ENCODE results near the gene CD47.

DNA sequence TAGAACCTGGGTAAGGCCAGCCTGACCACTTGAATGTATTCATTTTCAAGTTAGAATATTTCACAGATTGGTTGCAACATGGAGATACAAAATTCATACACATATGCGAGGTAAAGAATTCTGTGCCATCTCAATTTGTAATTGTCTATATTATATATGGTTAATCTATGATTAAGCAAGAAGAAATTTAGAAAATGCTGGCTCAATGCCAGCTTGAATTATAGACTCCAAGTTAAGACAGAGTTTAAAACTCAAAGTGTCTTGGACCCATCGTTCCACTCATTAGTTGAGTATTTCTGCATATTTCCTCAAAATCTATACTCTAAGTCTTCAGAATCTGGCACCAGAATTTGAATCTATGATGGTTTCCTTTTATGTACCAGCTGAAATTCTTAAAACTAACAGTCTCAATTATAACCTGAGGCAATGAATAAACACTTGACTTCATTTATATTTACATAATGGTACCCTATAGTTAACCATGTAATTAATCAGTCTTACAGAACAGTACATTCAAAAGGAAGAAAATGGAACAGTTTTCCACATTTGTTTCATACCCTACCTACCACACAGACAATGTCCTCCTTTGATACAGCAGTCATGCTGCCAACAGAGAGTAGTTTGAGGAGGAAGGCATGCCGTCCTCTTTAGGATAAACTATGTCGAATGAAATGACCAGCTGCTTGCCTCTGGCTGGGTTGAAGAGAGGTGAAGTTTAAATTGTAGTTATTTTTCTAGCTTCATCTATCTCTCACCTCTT lies 95.7 kb downstream of the CD47 start:
- TF ChIP-seq, protein P1, sequence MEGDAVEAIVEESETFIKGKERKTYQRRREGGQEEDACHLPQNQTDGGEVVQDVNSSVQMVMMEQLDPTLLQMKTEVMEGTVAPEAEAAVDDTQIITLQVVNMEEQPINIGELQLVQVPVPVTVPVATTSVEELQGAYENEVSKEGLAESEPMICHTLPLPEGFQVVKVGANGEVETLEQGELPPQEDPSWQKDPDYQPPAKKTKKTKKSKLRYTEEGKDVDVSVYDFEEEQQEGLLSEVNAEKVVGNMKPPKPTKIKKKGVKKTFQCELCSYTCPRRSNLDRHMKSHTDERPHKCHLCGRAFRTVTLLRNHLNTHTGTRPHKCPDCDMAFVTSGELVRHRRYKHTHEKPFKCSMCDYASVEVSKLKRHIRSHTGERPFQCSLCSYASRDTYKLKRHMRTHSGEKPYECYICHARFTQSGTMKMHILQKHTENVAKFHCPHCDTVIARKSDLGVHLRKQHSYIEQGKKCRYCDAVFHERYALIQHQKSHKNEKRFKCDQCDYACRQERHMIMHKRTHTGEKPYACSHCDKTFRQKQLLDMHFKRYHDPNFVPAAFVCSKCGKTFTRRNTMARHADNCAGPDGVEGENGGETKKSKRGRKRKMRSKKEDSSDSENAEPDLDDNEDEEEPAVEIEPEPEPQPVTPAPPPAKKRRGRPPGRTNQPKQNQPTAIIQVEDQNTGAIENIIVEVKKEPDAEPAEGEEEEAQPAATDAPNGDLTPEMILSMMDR (IDR thresholded peaks at IDR 0.05; ENCODE audit: insufficient read depth, low read length): no peak
- TF ChIP-seq GABPA (IDR thresholded peaks at IDR 0.05; ENCODE audit: low read depth) (no peak), POLR2AphosphoS5 (IDR thresholded peaks at IDR 0.05; ENCODE audit: low read depth) (no peak), SPI1 (IDR thresholded peaks at IDR 0.05; ENCODE audit: borderline replicate concordance, low read depth) (no peak)
- TF ChIP-seq, protein P2, sequence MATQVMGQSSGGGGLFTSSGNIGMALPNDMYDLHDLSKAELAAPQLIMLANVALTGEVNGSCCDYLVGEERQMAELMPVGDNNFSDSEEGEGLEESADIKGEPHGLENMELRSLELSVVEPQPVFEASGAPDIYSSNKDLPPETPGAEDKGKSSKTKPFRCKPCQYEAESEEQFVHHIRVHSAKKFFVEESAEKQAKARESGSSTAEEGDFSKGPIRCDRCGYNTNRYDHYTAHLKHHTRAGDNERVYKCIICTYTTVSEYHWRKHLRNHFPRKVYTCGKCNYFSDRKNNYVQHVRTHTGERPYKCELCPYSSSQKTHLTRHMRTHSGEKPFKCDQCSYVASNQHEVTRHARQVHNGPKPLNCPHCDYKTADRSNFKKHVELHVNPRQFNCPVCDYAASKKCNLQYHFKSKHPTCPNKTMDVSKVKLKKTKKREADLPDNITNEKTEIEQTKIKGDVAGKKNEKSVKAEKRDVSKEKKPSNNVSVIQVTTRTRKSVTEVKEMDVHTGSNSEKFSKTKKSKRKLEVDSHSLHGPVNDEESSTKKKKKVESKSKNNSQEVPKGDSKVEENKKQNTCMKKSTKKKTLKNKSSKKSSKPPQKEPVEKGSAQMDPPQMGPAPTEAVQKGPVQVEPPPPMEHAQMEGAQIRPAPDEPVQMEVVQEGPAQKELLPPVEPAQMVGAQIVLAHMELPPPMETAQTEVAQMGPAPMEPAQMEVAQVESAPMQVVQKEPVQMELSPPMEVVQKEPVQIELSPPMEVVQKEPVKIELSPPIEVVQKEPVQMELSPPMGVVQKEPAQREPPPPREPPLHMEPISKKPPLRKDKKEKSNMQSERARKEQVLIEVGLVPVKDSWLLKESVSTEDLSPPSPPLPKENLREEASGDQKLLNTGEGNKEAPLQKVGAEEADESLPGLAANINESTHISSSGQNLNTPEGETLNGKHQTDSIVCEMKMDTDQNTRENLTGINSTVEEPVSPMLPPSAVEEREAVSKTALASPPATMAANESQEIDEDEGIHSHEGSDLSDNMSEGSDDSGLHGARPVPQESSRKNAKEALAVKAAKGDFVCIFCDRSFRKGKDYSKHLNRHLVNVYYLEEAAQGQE (IDR thresholded peaks at IDR 0.05; ENCODE audit: insufficient replicate concordance, low read depth): no peak

Data from HL-60 (cell line).